T-helper 1 cell (primary cell): ENCODE measurements around the gene TRIM9.

Experiments used
- DNase-seq, 5 donors: peaks; one replicate each; pipeline ENCODE4 v3.0.0-alpha.2; 2012 to 2020

TRIM9 gene

GRCh38 chr14:50932592-50933495 lies 162.1 kb downstream of the TRIM9 start:
- DNase-seq: no peak

GRCh38 chr14:50932156-50932555 lies 162.7 kb downstream of the TRIM9 start:
- DNase-seq: no peak

GRCh38 chr14:50931559-50931958 lies 163.3 kb downstream of the TRIM9 start:
- no peak for DNase-seq

- no peak for DNase-seq
These were observed 165.4 kb downstream of the TRIM9 start for GRCh38 chr14:50929506-50929905.

- no peak for DNase-seq
These were observed 166.8 kb downstream of the TRIM9 start for GRCh38 chr14:50928002-50928635.

GRCh38 chr14:50926851-50927386 lies 168.0 kb downstream of the TRIM9 start:
- no peak for DNase-seq
